Bronchial epithelial cell (primary cell): ENCODE data around the gene COL4A4. TPM values are rescaled to one million over a fixed set of nuclear protein-coding genes. Genes with fewer than 3 reads are reported as not detected.

Experiments
- DNase-seq: peaks from one replicate; pipeline ENCODE4 v3.0.0-alpha.2; 2010; ENCODE audit warnings: low read depth
- FAIRE-seq: peaks from 2 replicates; lab custom pipeline; 2011; peaks lifted over from hg19 to GRCh38; lab: Jason Lieb, UNC
- H3K27me3 ChIP-seq: 2 replicates; pipeline ENCODE4 v1.5.1; 2011; ENCODE audit warnings: low read length; ENCODE audit not compliant: control insufficient read depth, insufficient read depth
- H3K36me3 ChIP-seq: 2 replicates; pipeline ENCODE4 v1.5.1; 2011; ENCODE audit warnings: low read length; ENCODE audit not compliant: control insufficient read depth, insufficient read depth
- H3K4me3 ChIP-seq: 2 replicates; pipeline ENCODE4 v1.5.1; 2011; ENCODE audit warnings: mild to moderate bottlenecking, low read depth, low read length, control low read depth
- total RNA-seq: library from RNA; depleted of rRNA; stranded (reverse); fragments of >200 nt; gene quantifications from 2 replicates; pipeline ENCODE4 v1.2.1, GENCODE V29; 2014
- TF ChIP-seq, protein P1 (sequence below): IDR thresholded peaks from 2 replicates; pipeline ENCODE4 v1.5.1; 2011; ENCODE audit warnings: mild to moderate bottlenecking, moderate library complexity, low read length, control low read depth, inconsistent platforms; ENCODE audit not compliant: insufficient read depth, severe bottlenecking

Gene COL4A4
- total RNA-seq, 1 donor from 2014 or later = under 0.01 TPM

DNA sequence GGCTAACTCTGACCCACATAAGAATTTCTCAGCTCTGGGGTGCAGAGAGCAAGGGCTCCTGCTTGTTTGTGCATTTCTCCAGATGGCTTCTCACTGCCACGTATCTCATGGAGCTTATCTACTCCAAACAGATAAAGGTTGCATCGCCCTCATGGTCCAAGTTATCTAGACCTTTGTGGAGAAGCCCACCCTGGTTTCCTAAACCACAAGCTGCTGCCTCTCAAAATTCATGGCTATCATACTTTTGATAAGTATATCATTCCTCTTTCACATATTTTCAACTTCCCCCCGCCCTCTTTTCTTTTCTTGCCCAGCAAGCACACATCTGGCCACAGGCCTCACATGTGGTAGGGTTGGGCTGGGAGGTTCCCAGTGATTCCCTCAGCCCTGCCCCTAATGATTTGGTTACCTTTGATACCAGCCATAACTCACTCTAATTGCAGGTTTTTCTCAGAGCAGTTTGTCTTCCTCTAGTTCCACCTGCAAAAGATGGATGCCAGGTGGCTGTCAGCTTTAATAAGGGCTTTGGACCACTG lies 182.1 kb downstream of the COL4A4 start:
- TF ChIP-seq, protein P1, sequence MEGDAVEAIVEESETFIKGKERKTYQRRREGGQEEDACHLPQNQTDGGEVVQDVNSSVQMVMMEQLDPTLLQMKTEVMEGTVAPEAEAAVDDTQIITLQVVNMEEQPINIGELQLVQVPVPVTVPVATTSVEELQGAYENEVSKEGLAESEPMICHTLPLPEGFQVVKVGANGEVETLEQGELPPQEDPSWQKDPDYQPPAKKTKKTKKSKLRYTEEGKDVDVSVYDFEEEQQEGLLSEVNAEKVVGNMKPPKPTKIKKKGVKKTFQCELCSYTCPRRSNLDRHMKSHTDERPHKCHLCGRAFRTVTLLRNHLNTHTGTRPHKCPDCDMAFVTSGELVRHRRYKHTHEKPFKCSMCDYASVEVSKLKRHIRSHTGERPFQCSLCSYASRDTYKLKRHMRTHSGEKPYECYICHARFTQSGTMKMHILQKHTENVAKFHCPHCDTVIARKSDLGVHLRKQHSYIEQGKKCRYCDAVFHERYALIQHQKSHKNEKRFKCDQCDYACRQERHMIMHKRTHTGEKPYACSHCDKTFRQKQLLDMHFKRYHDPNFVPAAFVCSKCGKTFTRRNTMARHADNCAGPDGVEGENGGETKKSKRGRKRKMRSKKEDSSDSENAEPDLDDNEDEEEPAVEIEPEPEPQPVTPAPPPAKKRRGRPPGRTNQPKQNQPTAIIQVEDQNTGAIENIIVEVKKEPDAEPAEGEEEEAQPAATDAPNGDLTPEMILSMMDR = no peak
- Histone ChIP-seq H3K36me3 (no peaks in the 10 kb centered on the region), H3K27me3 (no peaks in the 10 kb centered on the region), H3K4me3 (no peak overlapping the region)
- FAIRE-seq (no peak), DNase-seq (peak; percentile 25)

DNA sequence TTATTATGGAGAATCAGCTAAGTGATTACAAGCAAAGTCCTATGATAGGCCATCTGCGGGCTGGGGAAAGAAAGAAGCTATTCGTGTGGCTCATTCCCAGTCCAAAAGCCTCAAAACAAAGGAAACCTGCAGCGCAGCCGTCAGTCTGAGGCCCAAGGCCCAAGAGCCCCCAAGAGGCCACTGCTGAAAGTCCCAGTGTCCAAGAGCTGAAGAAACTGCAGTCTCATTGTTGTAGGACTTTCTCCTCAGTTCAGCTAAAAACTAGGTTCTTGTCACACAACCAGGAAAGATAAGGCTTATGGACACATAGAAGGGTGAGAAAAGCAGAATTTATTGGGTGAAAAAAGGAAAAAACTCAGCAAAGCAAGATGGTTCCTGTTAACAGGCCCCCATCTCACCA lies 185.0 kb downstream of the COL4A4 start:
- Histone ChIP-seq H3K27me3 (no peaks in the 10 kb centered on the region), H3K36me3 (no peaks in the 10 kb centered on the region), H3K4me3 (no peak overlapping the region)
- DNase-seq (no peak), FAIRE-seq (no peak)
- TF ChIP-seq, protein P1 = no peak

DNA sequence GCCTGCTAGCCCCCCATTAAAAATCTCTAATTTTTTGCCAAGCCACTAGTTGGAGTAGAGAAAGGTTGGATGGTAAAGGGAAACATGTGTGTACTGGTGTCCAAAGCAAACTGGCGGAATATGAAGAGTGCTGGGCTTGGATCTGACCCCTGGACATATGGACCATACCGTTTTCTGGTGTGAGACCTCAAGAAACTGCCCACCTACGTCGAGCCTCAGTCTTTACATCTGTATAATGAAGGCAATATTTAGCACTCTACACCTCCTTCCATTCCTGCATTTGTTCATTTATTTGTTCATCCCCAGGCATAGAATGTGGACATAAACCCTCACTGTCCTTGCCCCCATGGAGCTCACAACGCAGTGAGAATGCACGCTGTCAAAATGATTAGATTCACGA lies 185.7 kb downstream of the COL4A4 start:
- H3K27me3 ChIP-seq = no peaks in the 10 kb centered on the region
- DNase-seq = no peak
- TF ChIP-seq, protein P1 = no peak
- no peak for FAIRE-seq
- no peaks in the 10 kb centered on the region for H3K36me3 ChIP-seq
- no peak overlapping the region for H3K4me3 ChIP-seq

DNA sequence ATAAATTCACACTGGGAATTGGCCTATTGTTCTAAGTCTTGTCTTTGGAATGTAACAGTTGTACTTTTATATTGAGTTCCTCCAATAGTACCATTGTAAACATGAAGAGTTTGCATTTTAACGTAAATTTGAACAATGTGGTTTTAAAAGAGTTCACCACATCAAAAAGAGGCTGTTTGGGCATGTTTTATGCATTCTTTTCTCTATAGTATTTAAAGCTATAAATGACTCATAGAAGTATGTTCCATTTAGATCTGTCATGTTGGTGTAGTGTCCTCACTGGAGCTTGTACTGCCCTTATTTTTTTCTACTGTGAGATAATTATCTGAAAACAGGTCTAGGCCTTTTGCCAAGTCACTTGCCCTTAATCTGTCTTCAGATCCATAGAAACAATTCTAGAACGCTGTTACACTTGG lies 186.2 kb downstream of the COL4A4 start:
- Histone ChIP-seq H3K36me3 (no peaks in the 10 kb centered on the region), H3K27me3 (no peaks in the 10 kb centered on the region), H3K4me3 (no peak overlapping the region)
- FAIRE-seq (no peak), DNase-seq (peak; percentile 87)
- TF ChIP-seq, protein P1 = no peak

DNA sequence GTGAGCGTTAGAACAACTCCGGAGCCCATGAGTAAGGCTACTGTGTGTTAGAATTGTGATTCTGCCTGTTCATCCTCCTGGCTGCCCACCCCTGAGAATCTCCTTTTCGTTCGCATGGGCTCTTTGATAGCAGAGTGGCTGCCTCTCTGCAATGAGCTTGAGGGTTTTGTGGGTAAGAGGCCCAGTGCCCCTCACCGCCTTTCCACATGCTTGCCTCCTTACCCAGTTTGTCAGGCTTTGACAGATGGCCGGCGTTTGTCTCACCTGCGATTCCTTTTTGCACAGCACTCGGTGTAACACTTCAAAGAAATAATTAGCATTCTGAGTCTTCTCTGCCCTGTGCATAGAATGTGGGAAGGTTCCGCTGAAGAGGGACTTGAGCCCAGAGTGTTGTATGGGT lies 190.2 kb downstream of the COL4A4 start:
- H3K27me3 ChIP-seq = no peaks in the 10 kb centered on the region
- H3K36me3 ChIP-seq = no peaks in the 10 kb centered on the region
- FAIRE-seq = no peak
- no peak for DNase-seq
- TF ChIP-seq, protein P1 = no peak
- no peak overlapping the region for H3K4me3 ChIP-seq

DNA sequence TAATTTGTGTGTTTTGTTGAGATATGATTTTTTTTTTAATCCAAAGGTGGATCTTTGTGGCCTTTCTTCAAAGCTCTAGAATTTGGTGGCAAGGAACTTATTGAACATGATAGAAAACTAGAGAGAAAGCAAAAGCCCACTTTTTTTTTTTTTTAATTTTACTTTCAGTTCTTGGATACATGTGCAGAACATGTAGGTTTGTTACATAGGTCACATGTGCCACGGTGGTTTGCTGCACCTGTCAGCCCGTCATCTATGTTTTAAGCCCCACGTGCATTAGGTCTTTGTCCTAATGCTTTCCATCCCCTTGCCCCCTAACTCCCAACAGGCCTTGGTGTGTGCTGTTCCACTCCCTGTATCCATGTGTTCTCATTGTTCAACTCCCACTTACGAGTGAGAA lies 192.2 kb downstream of the COL4A4 start:
- FAIRE-seq (no peak), DNase-seq (no peak)
- Histone ChIP-seq H3K27me3 (no peaks in the 10 kb centered on the region), H3K4me3 (no peak overlapping the region), H3K36me3 (no peaks in the 10 kb centered on the region)
- TF ChIP-seq, protein P1 = no peak
